ENCODE data around the gene DYRK4.

- TF ChIP-seq, protein P1, sequence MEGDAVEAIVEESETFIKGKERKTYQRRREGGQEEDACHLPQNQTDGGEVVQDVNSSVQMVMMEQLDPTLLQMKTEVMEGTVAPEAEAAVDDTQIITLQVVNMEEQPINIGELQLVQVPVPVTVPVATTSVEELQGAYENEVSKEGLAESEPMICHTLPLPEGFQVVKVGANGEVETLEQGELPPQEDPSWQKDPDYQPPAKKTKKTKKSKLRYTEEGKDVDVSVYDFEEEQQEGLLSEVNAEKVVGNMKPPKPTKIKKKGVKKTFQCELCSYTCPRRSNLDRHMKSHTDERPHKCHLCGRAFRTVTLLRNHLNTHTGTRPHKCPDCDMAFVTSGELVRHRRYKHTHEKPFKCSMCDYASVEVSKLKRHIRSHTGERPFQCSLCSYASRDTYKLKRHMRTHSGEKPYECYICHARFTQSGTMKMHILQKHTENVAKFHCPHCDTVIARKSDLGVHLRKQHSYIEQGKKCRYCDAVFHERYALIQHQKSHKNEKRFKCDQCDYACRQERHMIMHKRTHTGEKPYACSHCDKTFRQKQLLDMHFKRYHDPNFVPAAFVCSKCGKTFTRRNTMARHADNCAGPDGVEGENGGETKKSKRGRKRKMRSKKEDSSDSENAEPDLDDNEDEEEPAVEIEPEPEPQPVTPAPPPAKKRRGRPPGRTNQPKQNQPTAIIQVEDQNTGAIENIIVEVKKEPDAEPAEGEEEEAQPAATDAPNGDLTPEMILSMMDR (conservative IDR thresholded peaks at IDR 0.05 in 1 of 2, IDR thresholded peaks at IDR 0.05 in 1 of 2; ENCODE audit: low read depth in 1 of 2, low read length in 2 of 2) = no peak
- no peak for TF ChIP-seq EZH2 (IDR thresholded peaks at IDR 0.05; ENCODE audit: low read length, missing control alignments)
These were observed 30.9 kb upstream of the DYRK4 start for GRCh38 chr12:4530982-4531586.
